GM11168 (cell line): ENCODE data around the gene ZNF236.
"Not testable (repeated sequence)": the region's sequence is repeated elsewhere in the genome, so short reads cannot be mapped to it uniquely, and the experiment has no call there.

Source experiments
- in situ Hi-C: fragments of 300-500 bp; cut with MboI; formaldehyde crosslinking; loops from one replicate; pipeline ENCODE4 v1.12.0; 2022; ENCODE audit warnings: low sequenced_read_pairs; ENCODE audit not compliant: unreplicated experiment

Gene ZNF236

DNA sequence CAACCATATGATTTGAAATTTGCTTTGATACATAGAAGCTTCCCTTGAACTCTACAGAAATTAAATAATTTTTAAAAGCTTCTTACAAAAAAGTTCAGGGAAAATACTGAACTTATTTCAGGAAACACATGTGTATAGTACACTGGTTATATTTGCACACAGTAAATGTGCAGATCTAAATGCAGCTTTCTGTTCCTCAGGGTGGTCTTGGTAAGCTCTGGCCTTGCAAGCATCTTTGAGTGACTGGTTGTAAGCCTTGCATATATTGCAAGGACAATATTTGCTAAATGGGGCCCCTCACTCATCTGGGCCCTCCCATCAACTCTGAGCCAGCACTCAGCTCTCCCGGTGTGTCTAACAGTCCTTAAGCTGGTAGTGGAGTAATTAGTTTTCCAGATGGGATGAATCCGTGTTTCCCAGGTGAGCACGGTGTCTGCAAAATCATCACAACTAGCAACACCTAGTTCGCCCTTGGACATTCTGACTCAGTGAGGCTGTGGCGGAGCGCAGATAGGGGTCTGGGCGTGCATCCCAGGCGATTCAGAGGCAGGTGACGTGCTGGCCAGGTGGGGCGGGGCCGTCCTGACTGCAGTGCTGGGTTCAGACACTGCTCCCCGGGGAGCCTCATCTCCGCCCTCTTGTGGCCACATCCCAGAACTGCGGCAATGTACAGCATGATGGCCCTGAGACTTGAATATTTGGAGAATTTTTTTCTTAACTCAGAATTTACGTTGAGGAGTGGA, 160.7 kb downstream of the ZNF236 start:
- in situ Hi-C loops, result loop anchor here (5.0 kb wide), 1 partner anchor 61 kb away; no protein-coding TSS in a partner anchor

- in situ Hi-C loops, result loop anchor here (5.0 kb wide), 1 partner anchor 61 kb away; no protein-coding TSS in a partner anchor
These were observed 161.3 kb downstream of the ZNF236 start for GRCh38 chr18:76983613-76984051.

DNA sequence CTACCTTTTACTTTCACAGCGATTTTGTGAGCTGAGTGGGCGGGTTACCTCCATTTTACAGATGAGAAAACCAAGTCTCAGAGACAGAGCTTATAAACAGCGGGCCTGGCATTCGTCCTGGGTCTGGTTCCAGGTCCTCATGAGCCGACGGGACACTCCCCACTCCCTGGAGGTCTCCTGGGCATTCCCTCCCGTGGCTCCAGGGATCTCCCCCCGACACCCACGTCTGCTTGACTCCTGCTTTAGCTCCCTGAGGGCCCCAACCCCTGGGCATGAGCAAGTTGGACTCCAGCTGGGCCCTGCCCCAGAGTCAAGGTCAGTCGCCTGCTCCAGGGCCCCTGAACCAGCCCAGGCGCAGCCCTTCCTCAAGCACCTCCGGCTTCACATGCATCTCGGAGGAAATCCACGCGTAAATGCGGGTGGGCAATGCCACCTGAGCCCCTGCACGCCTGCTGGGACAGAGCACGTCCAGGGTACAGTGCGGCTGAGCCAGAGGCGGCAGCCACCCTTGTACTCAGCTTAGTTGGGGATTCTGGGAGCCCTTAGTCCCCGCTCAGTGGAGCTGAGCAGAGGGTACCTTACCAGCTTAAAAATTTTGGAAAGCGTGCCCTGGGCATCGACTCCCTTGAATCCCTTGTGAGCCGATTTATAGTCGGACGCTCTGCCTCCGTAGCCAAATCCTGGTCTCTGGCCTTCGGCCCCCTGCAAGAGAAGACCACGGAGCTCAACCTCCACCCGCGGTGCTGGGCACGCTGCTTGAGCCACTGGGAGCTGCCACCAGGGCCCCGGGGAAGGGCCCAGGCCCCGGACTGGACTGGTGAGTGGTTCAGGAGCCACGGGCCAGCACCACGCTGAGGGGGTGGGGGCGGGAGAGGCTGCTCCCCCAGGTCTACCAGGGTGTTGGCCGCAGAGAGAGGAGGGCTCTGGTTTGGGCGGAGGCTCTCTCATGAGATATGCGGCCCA, 162.1 kb downstream of the ZNF236 start:
- in situ Hi-C loops, result loop anchor here (5.0 kb wide), 1 partner anchor 62 kb away; no protein-coding TSS in a partner anchor

DNA sequence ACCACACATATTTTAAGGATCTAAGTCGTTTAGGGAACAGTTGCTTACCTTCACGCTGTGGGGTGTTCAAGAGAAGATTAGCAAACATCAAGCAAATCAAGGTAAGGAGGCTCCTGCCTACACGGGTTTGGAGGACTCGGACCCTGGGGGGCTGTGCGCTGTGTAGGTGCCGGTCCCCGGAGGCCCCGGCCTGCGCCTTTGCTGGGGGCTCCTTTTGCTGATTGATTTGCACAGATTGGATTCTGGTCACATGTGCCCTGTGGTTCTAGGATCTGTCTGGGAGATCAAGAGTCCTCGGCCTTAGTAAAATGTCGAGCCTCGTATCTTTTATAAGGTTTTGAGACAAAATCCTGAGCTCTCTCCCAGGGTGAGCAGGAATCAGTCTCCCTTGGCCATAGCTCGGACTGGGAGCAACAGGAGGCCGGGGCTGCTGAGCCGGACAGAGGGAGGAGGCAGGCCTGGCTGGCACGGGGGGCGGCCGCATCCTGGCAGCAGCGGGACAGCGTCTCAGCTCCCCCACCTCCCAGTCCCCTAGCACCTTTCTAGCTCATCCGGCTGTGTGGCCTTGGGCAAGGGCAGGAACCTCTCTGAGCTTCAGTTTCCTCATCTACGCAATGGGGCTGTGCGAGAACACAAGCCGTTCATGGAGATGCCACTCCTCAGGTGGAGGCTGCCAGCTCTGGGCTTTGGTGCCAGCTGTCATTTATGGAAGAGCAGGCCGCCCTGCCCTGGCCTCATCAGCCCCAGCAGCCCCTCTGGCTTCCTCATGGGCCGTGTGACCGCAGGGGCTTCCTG, 163.0 kb downstream of the ZNF236 start:
- in situ Hi-C loops, result no loop called here

DNA sequence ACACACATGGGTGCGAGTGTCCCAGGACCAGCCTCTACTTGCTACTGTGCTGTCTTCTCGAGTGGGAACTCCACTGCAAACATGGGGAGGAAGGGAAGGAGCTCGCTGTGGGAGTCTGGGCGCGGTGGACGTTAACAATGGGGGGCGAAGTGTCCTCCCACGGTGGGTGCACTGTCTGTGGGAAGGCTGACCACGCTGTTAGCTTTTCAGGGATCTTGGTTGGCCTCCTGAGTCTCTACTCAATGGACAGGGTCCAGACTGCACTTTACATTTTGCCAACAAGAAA, 163.5 kb downstream of the ZNF236 start:
- in situ Hi-C loops, result no loop called here

GRCh38 chr18:76986406-76986805, 164.0 kb downstream of the ZNF236 start:
- in situ Hi-C loops, result no loop called here

DNA sequence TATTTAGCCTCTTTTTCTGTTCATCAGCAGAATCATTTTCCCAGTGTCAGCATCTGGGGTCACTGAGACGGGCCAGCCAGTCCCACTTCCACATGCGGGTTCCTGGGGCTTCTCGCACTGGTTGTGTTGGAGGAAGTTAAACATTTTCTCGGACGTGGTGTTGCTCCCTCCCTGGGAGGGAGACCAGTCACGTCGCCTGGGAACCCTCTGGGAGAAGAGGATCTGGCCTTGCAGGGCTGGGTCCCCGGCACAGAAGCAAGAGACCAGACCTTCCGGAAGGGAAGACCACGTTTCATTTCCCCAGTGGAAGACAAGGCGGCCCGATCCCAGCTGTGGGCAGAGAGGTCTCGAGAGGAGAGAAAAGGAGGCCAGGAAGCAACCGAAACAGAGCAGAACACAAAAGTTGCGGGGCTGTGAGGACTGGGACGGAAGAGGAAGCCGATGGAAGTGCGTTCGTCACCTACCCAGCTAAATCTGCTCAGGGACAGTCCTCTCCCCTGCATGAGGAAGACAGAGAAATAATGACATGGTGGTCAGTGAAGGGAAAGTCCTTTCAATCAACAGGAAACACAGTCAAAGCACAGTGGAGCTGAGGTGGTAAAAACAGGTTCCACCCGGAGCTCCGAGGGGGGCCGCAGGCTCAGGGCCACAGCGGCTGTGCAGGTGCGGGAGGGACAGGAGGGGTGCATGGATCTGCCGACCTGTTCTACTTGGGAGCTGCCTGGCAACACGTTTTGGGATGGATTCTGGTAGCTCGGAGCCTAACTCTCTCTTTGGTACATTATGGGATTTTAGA, 165.9 kb downstream of the ZNF236 start:
- in situ Hi-C loops, result no loop called here

DNA sequence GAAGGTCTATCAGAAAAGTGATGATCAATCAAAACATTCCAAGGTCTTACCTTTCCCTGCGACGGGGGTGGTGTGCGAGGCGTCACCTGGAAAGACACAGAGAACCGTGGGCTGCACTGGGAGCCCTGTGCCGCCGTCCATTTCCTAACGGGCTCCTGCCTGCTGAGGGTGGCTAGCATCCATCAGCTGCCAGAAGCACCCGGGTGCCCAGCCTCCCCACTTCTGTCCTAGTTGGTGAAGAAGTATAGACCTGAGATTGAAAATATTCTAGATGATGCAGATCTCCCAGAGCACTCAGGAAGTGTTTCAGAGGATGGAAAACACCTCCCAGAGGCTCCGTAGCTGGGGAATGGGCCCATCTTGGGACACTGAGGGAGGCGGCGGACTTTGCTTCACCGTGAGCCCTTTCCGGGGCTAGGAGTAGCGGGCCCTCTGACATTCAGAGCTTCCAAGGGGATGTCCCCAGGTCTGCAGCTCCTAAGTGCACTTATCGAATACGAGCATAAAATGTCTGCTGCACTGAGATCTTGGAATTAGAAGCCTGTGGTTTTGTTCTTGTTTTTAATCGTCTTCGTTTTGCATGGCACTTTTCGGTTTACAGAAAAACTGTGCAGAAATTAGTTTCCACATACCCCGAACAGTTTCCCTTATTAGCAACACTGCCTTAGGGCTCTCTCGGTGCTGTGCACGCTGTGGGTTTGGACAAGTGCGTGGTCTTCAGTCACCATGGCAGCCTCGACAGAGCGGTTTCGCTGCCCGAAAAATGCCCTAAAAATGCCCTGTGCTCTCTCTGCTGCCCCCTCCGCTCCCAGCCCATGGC, 166.7 kb downstream of the ZNF236 start:
- in situ Hi-C loops, result no loop called here

DNA sequence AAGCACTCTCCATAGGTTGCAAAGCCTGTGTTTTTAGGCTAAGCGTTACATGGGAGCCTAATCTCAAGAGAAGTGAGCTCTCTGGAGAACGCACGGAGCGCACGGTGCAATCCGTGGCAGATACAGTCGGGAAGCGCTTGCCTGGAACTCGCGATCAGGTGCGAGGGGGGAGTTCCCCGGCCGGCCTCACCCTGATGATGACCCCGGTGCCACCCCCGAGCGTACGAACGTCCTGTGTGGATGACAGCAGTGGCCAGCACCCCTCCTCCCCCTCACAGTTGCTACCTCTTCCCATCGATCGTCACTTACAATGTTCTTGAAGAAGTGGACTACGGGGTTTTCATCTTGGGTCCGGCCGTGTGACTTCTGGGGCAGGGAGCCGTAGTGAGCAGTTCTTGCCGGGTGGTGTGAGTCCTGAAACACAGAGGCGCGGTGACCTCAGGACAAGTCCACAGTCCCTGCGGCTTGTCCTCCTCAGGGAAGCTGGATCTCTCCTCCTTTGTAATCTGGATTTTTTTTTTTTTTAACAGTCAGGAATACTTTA, 167.4 kb downstream of the ZNF236 start:
- in situ Hi-C loops, result no loop called here

DNA sequence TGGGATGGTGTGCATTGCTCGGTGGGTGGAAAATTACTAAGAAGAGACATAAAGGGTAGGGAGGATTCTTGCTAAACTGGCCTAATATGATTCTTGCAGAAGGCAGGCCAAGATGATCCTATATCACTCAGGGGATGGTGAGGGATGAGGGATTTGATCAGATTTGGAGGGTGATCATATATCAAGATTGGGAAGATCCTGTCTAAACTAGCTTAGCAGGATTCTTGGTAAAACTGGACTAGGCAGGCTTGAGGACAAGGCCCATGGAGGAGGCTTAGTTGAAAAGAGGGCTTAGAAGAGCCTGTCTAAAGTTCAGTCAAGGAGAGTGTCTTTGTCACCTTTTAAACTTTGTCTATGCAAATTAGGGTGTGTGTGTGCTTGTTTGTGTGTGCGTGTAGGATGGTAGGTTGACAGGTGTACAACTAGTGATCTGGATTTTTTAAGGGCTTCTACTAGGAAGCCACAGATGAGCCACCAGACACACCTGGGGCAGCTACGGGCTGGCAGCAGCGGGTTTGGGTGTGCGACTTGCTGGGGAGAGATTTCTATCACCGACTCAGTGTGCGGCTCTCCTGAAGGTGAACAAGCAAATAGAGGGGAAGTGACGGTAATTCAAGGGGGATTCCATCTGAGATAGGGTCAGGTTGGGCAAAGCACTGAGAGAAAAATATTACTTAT, 168.1 kb downstream of the ZNF236 start:
- in situ Hi-C loops, result not testable (repeated sequence)

GRCh38 chr18:76991021-76991688, 168.8 kb downstream of the ZNF236 start:
- in situ Hi-C loops, result no loop called here

GRCh38 chr18:76992226-76993084, 170.1 kb downstream of the ZNF236 start:
- in situ Hi-C loops, result no loop called here

GRCh38 chr18:76993085-76993382, 170.7 kb downstream of the ZNF236 start:
- in situ Hi-C loops, result no loop called here

DNA sequence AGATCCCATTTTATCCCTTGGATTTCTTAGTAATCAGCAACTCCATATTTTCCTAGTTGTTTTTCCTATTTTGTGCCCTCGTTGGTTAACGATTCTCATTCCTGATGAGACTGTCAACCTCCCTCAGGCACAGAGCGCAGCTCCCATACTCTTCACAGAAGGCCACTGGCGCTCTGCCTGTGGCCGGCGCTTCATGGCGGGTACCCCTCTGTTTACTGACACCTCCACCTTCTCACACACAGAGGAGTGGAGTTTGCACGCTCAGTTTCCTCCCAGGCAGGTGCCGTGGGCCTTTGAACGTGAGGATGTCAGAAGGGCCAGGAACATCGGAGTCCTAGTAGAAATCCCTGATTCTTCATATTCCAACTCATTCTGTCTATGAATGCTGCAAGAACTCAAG, 171.2 kb downstream of the ZNF236 start:
- in situ Hi-C loops, result no loop called here

GRCh38 chr18:76994086-76994654, 171.8 kb downstream of the ZNF236 start:
- in situ Hi-C loops, result no loop called here

DNA sequence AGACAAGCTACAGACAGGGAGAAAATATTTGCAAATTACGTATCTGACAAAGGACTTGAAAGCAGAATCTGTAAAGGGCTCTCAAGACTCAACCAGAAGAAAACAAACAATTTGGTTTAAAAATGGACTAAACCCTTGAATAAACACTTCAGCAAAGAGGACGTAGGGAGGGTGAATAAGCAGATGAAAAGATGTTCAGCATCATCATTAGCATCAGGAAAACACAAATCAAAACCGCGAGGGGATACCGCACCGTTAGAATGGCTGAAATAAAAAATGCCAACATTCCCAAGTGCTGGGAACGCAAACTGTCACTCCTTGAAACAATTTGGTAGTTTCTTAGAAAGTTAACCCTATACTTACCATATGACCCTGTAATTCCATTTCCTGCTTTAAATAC, 173.5 kb downstream of the ZNF236 start:
- in situ Hi-C loops, result loop anchor here (5.0 kb wide), 1 partner anchor 51 kb away; no protein-coding TSS in a partner anchor
